GM21423 (cell line): ENCODE measurements around the gene MLC1.

ENCODE experiments used
- ATAC-seq: cut with Tn5 transposase; IDR thresholded peaks from one replicate; pipeline ENCODE4 v1.9.1; 2021; ENCODE audit warnings: mild to moderate bottlenecking, moderate library complexity; ENCODE audit not compliant: unreplicated experiment

MLC1 gene

DNA sequence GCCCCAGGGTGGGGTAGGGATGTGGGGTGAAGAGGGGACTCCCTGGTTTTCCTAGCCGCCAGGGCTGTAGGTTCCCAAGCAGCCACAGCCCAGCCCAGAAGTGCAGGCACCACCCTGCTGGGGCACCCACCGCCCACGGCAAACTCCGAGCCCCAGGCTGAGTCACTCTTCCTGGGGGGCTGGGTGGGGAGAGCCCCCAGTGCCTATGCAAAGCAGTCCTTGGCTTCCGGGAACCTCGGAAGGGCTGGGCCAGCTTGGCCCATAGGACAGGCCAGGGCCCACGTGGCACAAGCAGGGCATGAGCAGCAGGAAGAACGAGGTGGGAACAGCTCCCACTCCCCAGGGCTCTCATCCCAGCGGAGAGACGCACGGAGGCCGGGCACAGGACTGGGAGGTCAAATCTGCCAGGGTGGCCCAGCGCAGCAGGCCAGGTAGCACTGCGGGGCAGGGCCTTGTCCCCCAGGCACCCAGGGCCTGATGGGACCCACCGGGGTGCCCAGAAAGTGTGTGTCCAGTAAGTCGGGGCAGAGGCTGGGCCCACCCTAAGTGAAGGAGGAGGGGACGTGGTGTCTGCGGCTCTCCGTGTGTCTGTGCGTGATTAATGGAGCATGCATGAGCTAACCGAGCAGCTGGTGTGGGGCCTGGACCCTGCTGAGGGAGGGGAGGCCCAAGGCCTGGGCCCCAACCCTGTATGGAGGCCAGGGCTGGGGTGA is 68.1 kb downstream of the MLC1 start:
- no peak for ATAC-seq

DNA sequence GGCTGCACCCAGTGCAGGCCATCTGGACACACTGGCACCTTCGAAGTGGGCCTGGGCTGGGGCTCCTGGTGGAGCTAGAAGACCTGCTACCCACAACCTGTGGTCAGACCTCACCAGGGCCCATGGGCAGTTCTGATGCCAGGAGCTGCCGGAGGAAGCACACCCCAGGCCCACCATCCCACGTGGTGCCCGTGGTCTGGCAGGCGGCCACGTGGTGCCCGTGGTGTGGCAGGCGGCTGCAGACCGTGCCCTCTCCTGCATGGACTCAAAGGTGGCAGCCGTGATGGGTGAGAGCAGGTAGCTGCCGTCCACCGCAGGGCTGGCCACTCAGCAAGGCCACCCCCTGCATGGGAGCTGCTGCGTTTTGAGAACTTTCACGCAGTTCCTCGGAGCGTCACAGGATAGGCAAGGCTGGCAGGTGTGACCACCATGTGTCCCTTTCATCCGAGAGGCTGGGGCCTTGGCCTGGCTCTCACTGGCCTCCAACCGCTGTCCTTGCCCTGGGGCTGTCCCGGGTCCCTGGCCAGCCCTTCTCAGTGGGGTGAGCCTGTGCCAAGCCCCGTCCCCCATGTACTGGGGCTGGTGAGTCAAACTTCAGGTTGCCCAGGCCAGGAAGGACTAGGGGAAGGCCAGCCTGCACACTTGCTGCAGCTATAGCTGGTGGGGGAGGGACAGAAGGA is 68.8 kb downstream of the MLC1 start:
- ATAC-seq = no peak

DNA sequence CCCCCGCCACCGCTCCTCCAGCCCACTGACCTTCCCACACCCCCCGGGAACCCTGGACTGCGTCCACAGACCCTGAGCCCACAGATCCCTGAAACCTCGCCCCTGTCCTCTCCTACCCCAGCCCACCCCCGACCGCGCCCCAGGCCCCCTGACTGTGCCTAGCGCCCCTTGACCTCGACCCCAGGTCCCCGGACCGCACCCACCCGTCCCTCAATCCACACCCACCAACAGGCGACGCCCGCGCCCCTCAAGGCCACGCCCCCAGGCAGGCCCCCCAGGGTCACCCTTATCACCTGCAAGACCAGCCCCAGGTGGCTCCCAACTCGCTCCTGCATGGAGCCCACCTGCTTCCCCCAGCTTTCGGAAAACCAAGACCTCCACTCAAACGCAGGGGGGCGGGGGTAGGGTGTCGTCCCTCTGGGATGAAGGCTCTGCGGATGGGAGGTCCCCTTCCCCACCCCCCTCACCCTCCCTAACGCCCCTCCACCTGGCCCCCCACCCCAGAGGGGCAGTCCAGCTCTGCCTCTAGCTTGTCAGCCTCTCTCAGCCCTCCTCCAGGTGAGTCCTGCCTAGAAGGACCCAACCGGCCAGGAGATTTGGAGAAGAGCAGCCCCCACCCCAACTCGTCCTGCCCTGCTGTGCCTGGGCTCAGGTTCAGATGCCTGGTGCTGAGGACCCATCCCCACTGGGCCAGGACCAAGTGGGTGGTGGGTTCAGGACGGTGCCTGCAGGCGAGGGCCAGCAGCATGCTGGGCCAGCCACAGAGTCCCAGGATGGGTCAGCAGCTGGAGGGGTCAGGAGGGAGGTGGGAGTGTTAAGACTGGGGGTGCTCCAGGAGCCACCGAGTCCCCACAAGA is 69.5 kb downstream of the MLC1 start:
- ATAC-seq = no peak

DNA sequence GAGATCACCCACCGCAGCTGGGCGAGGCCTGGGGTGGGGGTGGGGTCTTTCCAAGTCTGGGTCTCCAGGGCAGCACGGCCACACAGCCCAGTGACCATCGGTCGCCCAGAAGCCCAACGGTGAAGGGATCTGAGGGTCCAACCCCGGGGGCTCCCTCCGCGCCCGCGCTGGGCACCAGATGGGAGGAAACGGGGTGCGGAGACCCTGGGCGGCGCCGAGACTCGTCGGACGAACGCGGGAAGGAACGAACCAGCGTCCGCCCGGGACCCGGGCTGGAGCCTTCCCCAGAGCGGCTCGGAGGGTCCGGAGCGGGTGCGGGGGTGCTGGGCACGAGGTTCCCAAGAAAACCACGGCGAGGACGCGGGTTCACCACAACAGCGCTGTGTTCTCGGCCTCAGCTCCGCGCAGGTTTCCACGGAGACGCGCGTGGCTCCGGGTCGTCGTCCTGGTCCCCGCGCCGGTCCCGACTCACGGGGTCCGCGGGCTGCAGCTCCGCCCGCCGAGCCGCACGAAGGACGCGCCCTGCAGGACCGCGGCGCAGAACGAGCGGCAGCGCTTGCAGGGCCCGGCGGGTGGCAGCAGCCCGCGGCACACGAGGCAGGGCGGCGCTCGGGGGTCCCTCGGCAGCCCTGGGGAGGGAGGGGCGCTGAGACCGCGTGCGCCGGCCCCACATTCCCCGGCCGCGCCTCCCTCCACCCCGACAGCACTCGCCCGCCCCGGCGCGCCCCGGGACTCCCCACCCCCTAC is 70.4 kb downstream of the MLC1 start:
- ATAC-seq = no peak

DNA sequence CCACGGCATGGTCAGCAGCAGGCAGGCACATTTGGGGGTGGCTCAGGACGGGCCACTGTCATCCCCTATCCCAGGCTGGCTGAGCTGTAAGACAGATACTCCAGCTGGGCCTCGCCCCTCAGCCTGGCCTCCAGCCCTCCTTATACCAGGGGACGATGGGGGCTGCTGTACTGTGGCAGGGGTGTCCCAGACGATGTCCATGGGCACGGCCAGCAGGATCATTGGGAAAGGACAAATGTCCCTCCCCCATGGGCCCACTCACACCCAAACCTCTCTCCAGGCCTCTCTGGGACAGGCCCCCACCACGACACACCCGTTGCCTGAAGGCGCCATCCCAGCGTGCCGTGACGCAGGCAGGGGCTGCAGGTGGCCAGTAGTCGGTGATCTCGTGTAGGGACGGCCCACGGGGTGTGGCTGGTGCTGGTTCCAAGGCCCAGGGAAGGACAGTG is 71.1 kb downstream of the MLC1 start:
- no peak for ATAC-seq

DNA sequence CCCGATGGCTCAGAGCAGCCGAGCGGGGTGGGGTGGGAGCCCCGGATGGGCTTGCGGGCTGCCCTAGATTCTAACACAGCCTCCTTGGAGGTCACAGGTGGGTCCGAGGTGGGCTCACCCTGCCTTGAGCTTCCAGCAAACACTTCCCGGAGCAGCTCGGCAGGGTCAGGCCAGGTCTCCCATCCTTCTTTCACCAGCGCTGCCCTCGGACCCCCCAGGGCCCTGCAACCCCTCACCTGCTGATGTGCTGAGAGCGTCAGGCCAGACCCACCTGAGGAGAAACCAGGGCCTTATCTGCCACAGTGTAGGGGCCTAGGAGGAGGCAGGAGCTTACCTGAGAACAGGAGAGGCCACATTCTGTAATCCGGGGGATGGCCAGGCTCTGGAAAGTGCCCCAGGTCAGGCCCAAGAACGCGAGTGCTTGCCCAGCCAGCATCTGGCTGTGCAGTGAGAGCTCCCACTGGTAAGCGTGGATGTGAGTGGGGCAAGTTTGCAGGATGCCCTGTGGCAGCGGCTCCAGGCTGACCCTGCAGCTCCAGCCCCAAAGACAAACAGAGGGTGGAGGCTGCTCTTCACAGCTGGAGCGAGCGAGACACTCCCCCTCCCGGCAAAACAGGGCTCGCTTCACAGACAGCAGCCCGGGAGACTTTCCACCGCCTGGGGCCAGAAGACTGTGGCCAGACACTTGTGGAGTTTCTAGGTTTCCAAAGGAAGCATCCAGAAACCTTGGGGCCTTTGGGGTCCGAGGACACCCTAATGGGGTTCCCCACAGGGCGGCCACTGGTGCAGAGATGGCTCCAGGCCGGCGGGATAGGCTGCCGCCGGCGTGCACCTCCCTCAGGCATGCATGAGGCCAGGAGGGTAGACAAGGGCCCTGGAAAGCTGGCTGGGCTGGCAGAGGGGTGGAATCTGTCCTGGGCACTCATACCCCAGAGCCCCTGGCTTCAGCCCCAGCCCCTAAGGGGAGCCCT is 72.7 kb downstream of the MLC1 start, which contains the start of gene IL17REL:
IL17REL (minus strand) TSS at position 555 of the 971 bp plus-strand sequence; CDS start at position 436, 119 bp downstream.
- no peak for ATAC-seq

DNA sequence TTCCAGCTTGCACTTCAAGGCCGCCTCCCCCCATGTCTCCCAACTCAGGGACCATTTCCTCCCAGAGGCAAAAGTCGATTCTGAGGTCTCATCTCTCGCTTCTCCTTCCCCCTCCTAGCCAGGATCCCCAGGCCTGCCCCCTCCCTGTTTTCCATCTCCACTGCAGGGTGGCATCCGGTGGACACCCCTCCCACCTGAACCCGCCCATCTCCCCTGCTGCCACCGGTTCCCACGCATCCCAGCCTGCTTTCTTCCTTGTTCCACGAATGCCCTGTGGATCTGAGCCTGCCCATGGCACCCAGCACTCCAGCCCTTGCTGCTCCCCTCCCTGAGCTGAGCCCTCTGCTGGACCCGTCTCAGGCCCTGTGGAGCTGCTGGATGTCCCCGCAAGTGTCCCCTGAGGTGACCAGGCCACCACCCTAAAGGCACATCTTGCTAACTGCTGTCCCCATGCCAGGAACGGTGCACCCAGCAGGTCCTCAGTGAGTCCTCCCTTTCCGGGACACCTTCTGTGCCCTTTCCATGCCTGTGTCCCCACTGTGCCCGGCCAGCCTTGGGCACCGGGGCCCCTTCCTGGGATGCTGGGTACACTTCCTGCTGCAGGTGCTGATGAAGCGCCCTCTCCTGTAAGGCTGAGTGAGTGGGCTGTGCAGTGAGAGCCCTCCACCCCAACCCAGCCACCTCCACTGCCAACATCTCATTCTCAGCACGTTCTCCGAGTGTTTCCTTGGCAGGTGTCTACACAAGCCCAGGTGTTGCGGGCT is 73.6 kb downstream of the MLC1 start:
- ATAC-seq = no peak

DNA sequence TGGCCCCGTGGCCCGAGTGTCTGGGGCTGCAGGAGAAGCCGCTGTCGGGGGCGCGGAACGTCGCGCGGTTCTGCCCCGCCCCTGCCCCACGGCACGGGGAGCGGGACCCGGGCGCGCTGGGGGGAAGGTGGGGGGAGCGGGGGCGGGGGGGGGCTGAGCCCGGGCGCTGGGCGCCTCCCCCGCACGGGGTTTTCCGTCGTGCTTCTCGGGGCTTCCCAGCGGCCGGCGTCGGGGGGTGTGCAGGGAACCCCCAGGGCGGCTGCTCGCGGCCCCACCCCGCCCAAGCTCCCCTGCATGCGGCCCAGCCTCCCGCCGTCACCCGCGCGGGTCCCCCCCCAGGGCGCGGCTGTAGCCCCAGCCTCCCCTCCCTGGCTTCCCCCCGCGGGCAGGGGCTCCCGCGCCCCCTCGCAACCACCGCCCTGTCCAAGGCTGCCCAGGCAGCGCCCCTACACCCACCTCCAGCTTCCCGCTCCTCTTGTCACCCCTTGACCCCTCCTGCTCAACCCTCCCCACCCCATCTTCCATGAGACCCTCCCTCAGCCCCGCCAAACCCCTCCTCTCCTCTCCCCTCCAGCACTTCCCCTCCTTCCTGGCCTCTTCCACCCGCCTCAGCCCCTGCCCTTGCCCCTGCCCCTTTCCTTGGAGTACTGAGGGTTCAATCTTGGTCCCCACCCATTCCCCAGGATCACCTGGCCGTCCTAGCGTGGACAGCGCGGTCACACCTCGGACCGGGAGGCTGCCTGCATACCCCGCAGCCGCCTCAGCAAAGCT is 74.4 kb downstream of the MLC1 start:
- ATAC-seq = no peak

DNA sequence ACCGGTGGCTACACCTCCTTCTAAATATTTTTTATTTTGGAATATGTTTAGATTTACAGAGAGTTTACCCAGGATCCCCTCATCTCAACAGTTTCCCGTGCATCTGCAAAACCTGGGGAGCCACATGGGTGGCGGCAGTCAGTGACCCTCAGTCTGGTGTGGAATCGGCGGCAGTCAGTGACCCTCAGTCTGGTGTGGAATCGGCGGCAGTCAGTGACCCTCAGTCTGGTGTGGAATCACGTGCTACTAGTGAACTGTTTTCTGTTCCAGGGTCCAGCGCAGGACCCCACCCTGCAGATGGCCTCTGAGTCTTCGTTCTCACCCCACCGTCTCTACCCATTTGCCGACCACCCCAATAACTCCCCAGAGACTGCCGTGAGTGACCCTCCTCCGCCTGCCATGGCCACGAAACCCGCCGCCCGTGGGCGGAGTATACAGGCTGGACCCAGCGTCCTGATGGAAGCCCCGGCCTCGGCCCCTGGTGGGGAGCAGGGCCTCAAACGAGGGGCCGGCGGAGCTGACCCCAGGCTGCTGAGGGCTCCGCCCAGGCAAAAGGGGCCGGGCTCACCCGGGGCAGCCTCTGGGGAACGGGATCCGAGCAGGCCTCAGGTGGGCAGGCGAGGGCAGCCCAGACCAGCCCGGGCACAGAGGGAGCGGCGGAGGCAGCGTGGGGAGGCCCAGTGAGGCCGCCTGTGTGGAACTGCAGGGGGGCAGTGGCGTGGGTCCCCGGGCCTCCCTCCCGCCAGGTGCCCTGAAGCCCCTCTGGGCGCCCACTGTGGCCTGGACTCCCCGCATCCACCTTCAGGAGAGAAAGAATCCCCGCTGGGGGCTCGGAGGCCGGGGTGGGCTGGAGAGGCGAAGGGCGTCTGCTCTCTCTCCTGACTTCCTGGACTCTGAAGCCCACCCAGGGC is 75.2 kb downstream of the MLC1 start:
- no peak for ATAC-seq
